Neural progenitor cell (in vitro differentiated cells): ENCODE results near the gene CDKL4.

Experiments used
- CTCF ChIP-seq: fragments of 200-600 bp; sonication (generic); IDR thresholded peaks from 2 replicates; pipeline ENCODE4 v1.5.1; 2017; ENCODE audit warnings: antibody characterized with exemption, mild to moderate bottlenecking
- EZH2 ChIP-seq: fragments of 200-600 bp; sonication (generic); IDR thresholded peaks from 2 replicates; pipeline ENCODE4 v1.6.1; 2017; ENCODE audit warnings: antibody characterized with exemption, mild to moderate bottlenecking, moderate library complexity

- TF ChIP-seq EZH2 (no peak), CTCF (no peak)
Observed at GRCh38 chr2:39188960-39189494, 54.7 kb downstream of the CDKL4 start.
